T-helper 2 cell (primary cell): ENCODE measurements around the gene OR9G1.
"Not testable (repeated sequence)": the region's sequence is repeated elsewhere in the genome, so short reads cannot be mapped to it uniquely, and the experiment has no call there.

Experiments
- DNase-seq, 5 experiments: peaks; one replicate each; pipeline versions ENCODE4 v3.0.0 to v3.0.0-alpha.2; 2012 to 2022
- total RNA-seq, 2 donors: gene quantifications; one replicate each; lab custom pipeline; 2026; lab: John Stamatoyannopoulos, UW

OR9G1 gene, protein sequence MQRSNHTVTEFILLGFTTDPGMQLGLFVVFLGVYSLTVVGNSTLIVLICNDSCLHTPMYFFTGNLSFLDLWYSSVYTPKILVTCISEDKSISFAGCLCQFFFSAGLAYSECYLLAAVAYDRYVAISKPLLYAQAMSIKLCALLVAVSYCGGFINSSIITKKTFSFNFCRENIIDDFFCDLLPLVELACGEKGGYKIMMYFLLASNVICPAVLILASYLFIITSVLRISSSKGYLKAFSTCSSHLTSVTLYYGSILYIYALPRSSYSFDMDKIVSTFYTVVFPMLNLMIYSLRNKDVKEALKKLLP
- 0 reads per million in 2 donors for total RNA-seq

DNA sequence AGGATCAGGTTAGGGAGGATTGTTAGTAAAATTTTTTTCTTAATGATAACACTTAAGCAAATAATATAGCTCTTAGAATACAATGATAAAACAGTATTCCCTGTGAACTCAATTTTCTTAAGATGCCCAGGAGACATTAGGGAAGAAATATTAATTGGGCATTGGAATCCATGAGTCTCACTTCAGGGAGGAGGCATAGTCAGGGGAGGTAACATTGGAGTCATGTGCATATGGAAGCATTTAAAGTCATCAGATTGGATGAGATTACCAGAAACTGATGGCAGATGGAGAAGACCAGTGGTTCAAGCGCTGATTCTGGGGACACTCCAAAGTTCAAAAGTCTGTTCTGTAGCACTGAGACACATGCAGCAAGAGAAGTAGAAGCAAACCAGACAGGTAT lies at the start of gene OR9G1:
Gene OR9G1 (plus strand): TSS at position 301 of the 400 bp plus-strand sequence. CDS start 1,293 bp downstream, outside the sequence.
- no peak for DNase-seq

DNA sequence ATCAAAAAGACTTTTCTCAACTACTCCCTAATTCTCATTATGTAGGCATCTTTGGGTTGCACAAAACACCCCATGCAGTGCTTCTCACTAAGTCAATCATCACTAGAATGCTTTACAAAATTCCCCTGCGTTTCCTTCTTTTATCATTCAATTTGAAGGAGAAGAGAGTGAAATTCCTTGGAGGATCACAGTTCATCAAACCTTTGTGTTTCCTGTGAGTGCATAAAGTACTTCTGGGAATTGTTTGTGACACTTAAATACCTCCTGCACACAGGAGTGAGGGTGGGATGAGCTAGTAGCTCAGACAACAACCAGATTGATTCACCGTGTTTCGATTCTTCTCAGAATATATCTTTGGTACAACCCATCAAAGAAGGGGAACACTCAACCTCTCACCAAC lies 39.1 kb upstream of the OR9G1 start:
- DNase-seq = no peak

DNA sequence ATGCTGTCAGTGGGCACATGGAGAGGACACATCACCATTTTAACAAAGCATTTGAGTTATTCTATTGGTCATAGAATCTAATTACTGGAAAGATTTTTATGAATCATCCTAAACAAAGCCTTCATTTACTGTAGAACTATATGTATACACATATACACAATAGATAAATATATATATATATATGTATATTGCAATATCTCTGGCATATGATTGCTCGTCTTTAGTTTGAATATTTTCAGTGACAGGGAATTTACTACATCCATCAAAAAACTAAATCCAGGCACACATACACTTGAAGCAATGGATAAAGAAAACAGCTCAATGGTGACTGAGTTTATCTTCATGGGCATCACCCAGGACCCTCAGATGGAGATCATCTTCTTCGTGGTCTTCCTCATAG lies 35.5 kb upstream of the OR9G1 start, which contains the start of gene OR5AR1:
Gene OR5AR1 (plus strand): TSS at position 301 of the 400 bp plus-strand sequence. CDS start 0 bp downstream, at position 301.
- DNase-seq = no peak

DNA sequence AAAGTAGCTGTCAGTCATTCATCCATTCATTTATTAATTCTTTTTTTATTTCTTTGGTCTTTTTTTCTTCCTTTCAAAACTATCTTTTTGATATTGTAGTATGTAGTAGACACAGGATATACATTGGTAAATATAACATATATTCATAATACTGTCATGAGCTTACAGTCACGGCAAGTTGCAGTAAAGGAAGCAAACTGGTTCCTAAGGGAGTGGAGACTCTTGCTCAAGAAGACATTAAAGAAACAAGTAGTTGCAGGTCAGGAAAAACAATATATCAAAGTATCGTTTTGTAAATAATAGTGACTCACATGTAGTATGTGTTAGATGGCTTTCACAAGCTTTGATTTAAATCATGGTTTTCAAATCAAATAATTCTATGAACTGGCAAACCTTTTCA lies 27.9 kb upstream of the OR9G1 start:
- DNase-seq = no peak

DNA sequence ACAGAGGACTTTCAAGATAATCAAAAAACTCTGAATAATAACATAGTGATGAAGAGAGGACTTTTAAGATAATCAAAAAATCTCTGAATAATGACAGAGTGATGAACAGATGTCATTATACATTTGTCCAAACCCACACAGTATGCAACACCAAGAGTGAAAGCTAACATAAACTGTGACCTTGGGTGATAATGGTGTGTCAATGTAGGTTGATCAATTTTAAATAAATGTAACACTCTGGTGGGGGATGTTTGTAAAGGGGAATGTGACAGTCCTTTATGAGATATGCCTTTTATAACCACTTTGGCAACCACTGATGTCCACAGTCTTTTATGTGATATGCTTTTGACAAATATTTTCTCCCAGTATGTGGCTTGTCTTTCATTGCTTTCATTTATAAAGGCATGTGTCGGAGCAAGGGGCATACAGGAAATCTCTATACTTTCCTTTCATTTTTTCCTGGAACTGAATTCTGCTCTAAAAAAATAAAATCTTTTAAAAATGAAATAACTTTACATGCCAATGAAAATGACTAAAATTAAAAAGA lies 10.3 kb upstream of the OR9G1 start:
- no peak for DNase-seq

DNA sequence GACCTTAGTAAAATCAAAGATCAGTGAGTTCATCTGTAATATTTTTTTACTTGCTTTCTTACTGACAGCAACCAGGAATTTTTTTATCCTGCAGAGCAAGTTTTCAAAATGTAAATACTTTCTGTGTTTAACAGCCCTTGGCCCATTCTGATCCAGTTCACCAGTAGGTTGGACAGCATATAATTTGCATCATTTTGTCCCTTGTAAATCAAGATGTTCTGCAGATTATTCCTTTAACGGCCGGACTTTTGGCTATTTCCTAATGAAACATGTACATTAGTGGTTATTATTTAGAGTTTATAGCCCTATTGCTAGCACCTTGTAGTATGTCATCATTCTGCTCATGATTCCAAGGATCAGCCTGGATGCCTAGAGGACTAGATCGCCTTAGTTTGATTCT lies 7.7 kb upstream of the OR9G1 start:
- not testable (repeated sequence) for DNase-seq

DNA sequence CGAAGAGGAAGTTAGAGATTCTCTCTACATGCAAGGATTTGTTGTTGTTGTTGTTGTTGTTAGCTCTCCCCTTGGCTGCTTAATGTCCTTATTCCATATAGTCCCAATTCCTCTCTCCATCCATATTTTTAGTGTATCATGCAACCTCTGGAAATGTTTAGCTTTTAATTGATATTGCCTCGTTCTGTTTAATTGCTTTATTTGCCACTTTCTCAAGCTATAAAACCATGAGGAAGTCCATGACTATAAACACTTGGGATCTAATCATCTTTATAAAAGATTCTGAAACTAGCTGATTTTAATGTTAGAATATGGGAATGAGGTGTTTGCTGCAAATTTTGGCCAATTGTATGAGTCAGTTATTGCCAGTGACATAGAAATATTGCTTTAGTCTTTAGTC lies 5.5 kb upstream of the OR9G1 start:
- no peak for DNase-seq

DNA sequence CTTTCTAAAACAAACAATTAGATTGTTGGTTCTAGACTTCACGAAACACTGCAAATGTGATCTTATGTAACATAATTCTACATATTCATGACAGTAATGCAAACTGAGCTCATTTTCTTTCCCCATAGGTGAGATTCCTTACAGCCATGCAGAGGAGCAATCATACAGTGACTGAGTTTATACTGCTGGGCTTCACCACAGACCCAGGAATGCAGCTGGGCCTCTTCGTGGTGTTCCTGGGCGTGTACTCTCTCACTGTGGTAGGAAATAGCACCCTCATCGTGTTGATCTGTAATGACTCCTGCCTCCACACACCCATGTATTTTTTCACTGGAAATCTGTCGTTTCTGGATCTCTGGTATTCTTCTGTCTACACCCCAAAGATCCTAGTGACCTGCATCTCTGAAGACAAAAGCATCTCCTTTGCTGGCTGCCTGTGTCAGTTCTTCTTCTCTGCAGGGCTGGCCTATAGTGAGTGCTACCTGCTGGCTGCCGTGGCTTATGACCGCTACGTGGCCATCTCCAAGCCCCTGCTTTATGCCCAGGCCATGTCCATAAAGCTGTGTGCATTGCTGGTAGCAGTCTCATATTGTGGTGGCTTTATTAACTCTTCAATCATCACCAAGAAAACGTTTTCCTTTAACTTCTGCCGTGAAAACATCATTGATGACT lies 1.5 kb downstream of the OR9G1 start:
- DNase-seq = no peak

DNA sequence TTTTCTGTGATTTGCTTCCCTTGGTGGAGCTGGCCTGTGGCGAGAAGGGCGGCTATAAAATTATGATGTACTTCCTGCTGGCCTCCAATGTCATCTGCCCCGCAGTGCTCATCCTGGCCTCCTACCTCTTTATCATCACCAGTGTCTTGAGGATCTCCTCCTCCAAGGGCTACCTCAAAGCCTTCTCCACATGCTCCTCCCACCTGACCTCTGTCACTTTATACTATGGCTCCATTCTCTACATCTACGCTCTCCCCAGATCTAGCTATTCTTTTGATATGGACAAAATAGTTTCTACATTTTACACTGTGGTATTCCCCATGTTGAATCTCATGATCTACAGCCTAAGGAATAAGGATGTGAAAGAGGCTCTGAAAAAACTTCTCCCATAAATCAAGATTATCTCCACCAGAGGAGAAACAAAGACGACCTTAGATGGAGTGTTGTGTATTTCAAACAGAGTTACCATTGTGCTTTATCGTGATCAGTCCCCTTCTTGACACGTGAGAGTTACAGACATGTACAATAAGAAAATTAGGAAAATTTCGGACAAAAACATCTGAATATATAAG lies 2.1 kb downstream of the OR9G1 start:
- no peak for DNase-seq

DNA sequence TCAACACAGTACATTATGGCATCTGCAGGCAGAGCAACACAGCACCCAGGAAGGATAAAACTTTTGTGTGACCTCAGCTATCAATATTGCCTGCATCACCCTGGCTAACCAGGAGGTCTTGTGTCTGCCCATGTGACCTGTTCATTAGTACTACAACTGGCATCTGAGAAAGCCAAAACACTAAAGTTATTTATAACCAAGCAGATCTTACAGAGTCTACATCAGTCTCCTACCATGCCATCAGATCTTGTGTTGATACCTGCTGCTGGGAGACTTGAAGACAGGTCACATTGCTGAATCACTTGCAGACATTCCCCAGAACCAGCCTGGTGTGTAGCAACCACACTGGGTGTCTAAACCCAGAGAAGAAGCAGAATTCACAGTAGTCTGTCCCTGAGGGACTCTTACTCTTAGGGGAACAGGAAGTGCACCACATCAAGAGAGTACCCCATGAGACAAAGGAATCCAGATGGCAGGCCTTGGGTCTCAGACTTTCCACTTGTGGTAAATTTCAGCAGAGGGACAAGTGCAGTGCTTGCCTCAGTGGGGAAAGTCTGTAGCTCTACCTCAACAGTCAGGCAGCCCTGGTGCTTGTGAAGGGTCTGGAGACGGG lies 7.0 kb downstream of the OR9G1 start:
- no peak for DNase-seq

DNA sequence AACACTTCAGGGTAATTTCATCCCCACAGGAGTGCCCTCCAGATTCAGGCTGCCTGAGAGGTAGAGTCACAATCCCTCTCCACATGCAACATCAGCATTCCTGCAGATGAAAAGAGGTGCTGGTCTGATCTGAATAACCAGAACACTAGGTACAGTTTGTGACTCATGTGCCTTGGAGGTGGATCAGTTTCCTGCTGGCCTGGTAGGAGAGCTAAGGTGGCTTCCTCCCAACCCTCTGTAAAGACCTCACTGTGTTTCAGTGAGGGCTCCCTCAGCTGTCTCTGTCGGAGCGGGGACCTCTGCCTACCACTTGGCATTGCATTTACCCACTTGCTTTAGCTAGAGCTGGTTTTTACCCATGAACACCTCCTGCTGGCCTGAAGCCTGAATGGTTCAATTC lies 7.6 kb downstream of the OR9G1 start:
- DNase-seq = no peak

DNA sequence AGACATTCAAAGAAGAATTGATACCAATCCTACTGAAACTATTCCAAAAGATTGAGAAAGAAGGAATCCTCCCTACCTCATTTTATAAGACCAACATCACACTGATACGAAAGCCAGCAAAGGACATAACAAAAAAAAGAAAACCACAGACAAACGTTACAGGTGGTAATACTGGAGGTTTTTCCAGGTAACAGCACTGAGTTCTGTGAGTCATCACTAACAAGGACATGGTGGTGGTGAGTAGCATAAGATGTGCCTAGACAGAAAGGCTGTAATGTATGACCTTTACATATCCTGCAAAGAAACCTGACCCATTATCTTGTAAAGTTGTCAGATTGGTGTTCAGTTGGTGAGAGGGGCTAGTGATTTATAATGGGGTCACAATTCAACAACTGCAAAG lies 15.3 kb downstream of the OR9G1 start:
- DNase-seq = no peak

DNA sequence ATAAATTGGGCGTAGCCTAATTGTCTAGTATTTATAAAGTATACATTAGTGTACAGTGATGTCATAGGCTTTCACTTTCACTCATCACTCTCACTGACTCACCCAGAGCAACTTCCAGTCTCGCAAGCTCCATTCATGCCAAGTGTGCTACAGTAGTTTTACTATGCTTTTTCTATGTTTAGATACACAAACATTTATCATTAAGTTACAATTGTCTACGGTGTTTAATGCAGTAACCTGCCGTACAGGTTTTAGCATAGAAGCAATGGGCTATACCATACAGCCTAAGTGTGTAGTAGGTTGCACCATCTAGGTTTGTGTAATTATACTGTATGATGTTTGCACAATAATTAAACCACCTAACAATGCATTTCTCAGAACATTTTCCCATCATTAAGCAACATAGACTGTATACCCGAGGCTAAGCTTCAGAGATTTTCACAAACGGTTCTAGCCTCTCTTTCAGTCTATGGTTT lies 17.5 kb downstream of the OR9G1 start:
- peak in 1 of 5 experiments; percentile 8 for DNase-seq

DNA sequence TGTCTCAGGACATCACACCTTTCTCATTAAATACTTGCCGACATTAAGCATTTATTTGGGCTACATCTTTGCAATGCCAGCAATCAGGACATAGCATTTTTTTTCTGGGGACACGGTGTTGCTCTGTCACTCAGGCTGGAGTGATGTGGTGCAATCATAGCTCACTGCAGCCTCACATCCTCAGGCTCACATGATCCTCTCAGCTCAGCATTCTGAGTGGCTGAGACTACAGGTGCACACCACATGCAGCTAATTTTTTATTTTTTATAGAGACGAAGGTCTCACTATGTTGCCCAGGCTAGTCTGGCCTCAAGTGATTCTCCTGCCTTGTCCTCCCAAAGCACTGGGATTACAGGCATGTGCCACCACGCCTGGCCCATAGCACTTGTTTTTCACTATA lies 21.6 kb downstream of the OR9G1 start:
- no peak for DNase-seq

DNA sequence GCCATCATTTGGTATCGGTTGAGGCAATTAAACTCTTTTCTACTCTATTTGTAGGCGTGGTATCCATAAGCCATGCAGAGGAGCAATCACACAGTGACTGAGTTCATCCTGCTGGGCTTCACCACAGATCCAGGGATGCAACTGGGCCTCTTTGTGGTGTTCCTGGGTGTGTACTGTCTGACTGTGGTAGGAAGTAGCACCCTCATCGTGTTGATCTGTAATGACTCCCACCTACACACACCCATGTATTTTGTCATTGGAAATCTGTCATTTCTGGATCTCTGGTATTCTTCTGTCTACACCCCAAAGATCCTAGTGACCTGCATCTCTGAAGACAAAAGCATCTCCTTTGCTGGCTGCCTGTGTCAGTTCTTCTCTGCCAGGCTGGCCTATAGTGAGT lies 41.2 kb downstream of the OR9G1 start:
- DNase-seq = no peak

DNA sequence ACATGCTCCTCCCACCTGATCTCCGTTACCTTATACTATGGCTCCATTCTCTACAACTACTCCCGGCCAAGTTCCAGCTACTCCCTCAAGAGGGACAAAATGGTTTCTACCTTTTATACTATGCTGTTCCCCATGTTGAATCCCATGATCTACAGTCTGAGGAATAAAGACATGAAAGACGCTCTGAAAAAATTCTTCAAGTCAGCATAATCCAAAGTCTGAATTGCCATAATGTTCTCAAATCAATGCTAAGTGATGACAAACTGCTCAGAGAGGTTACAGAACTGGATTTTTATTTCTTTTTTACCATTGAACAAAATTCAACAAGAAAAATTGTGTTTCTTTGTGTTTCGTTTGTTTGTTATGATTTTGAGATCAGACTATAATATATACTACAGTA lies 42.0 kb downstream of the OR9G1 start:
- no peak for DNase-seq

DNA sequence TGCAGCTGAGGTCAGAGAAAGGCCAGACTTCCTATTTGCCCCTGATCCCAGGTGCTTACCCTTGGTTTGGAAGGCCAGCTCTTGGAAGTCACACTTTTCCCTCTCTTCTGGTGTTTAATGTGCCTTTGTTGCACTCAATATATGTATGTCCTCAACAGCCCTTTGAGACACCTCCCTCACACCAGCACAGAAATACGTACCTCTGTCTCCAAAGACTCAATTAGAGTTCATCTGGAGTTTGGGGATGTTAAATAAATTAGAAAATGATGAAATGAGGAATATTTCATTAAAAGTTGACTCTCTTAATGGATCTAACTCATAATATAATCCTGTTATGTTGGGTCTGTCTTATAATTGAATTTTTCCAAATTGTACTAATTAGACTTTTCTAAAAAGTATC lies 49.7 kb downstream of the OR9G1 start, which contains the start of gene OR9G4:
Gene OR9G4 (minus strand): TSS at position 101 of the 400 bp plus-strand sequence. CDS start 4,931 bp downstream, outside the sequence.
- DNase-seq = no peak

DNA sequence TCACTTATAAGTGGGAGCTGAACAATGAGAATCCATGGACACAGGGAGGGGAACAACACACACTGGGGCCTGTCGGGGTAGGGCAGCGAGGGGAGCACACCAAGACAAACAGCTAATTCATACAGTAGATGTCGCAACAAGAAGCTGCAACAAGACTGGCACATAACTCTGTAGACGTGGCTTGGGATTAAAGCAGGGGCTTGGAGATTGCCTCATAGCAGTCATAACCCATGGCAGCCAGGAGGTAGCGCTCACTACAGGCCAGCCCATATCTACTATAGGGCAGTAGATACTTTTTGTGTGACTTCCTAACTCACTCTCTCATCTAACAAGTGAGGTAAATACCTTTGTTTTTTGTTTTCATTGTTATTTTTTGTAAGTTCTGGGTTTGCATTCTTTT lies 51.3 kb downstream of the OR9G1 start:
- DNase-seq = no peak

DNA sequence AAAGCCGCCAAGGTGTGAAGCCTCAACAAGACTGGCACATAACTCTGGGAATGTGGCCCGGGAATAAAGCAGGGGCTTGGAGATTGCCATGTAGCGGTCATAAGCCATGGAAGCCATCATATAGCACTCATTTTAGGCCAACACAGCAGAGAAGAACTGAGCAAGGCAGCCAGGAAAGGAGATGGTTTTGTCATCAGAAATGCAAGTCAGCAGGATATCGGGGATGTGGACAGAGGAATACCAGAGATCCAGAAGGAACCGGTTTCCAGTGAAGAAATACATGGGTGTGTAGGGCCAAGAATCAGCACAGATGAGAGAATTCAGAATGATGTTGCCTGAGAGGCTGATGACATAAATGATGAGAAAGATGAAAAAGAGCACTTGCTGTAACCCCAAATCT lies 52.6 kb downstream of the OR9G1 start:
- no peak for DNase-seq
